Astrocyte (in vitro differentiated cells and primary cell): Measurements from ENCODE around the gene UNC5C.

Experiments used
- EZH2 ChIP-seq: IDR thresholded peaks from 2 replicates; pipeline ENCODE4 v1.6.1; 2012; ENCODE audit warnings: mild to moderate bottlenecking, low read length, inconsistent platforms; ENCODE audit not compliant: insufficient read depth
- TF ChIP-seq, protein P1 (sequence below): IDR thresholded peaks from 2 replicates; pipeline ENCODE4 v1.5.1; 2011; ENCODE audit warnings: low read depth, mild to moderate bottlenecking, inconsistent platforms, low read length, moderate library complexity; ENCODE audit not compliant: insufficient read depth

DNA sequence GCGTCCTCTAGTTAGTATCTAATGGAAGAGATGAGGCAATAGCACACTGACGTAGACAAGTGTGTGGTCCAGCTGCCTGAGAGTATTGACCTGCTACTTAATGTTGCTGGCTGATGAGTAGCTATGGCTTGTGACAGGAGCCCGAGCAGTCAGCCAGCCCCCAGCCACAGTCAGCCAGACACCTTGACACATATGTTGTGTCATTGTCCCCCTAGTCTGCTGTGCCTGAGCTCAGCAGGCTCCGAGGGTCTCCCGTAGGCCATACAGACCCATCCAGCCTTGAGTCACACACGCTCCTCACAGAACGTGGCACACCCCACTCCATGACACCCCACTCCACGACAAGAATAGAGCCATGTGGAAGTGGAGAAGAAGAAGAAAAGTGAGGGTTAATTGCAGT is 362.1 kb downstream of the UNC5C start:
- TF ChIP-seq, protein P1, sequence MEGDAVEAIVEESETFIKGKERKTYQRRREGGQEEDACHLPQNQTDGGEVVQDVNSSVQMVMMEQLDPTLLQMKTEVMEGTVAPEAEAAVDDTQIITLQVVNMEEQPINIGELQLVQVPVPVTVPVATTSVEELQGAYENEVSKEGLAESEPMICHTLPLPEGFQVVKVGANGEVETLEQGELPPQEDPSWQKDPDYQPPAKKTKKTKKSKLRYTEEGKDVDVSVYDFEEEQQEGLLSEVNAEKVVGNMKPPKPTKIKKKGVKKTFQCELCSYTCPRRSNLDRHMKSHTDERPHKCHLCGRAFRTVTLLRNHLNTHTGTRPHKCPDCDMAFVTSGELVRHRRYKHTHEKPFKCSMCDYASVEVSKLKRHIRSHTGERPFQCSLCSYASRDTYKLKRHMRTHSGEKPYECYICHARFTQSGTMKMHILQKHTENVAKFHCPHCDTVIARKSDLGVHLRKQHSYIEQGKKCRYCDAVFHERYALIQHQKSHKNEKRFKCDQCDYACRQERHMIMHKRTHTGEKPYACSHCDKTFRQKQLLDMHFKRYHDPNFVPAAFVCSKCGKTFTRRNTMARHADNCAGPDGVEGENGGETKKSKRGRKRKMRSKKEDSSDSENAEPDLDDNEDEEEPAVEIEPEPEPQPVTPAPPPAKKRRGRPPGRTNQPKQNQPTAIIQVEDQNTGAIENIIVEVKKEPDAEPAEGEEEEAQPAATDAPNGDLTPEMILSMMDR = no peak
- no peak for TF ChIP-seq EZH2
